ENCODE results near the gene ADGRG6.

The ADGRG6 gene

GRCh38 chr6:142356884-142357225 is 55.0 kb downstream of the ADGRG6 start:
- no peak overlapping the region for H3K4me3 ChIP-seq (ENCODE audit: insufficient read depth, low read length, poor library complexity, severe bottlenecking)
- H3K9ac ChIP-seq (ENCODE audit: low read length): no peak overlapping the region
- no peaks in the 10 kb centered on the region for H3K27me3 ChIP-seq (ENCODE audit: low read length)
- H3K27ac ChIP-seq (ENCODE audit: low read depth, low read length): no peak overlapping the region
- no peaks in the 10 kb centered on the region for H3K79me2 ChIP-seq (ENCODE audit: insufficient read depth, low read length)
- no peaks in the 10 kb centered on the region for H4K20me1 ChIP-seq (ENCODE audit: low read depth, low read length)
- no peak overlapping the region for H3K4me2 ChIP-seq (ENCODE audit: low read depth, low read length, poor library complexity, severe bottlenecking)
- no peaks in the 10 kb centered on the region for H3K9me3 ChIP-seq (ENCODE audit: insufficient read depth, low read length)
- TF ChIP-seq CTCF (IDR thresholded peaks at IDR 0.05; ENCODE audit: insufficient read depth, low read length, poor library complexity, severe bottlenecking): no peak
- no peak for TF ChIP-seq EZH2phosphoT487 (conservative IDR thresholded peaks at IDR 0.05; ENCODE audit: low read length)
- H2AFZ ChIP-seq (ENCODE audit: low read depth, low read length, severe bottlenecking): no peak overlapping the region
- H3K9me2 ChIP-seq (replicated peaks; ENCODE audit: insufficient read depth, low read length): no peaks in the 10 kb centered on the region
- H3F3A ChIP-seq (ENCODE audit: insufficient read depth): no peaks in the 10 kb centered on the region
- H3K36me3 ChIP-seq (ENCODE audit: low read length): no peaks in the 10 kb centered on the region

DNA sequence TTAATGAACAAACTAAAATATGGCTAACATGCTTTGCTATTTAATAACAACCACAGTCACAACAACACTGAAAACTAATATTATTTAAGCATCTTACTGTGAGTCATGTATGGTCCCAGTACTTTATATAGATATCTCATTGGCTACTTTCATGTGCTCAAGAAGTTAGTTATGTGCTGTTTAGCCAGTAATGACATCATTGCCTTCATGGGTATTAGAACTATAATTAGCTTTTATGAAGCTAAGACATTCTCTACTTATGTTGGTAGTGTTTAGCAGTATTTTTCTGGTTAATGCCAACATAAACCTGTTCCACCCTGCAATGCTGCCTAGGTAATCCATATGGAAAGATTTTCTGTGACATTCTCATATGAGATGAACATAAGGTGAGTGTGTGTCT is 56.1 kb downstream of the ADGRG6 start:
- H3K79me2 ChIP-seq (ENCODE audit: insufficient read depth, low read length): no peaks in the 10 kb centered on the region
- H3F3A ChIP-seq (ENCODE audit: insufficient read depth): no peaks in the 10 kb centered on the region
- no peaks in the 10 kb centered on the region for H3K27me3 ChIP-seq (ENCODE audit: low read length)
- H3K36me3 ChIP-seq (ENCODE audit: low read length): no peaks in the 10 kb centered on the region
- TF ChIP-seq EZH2phosphoT487 (conservative IDR thresholded peaks at IDR 0.05; ENCODE audit: low read length): no peak
- TF ChIP-seq CTCF (IDR thresholded peaks at IDR 0.05; ENCODE audit: insufficient read depth, low read length, poor library complexity, severe bottlenecking): no peak
- H2AFZ ChIP-seq (ENCODE audit: low read depth, low read length, severe bottlenecking): no peak overlapping the region
- H3K4me3 ChIP-seq (ENCODE audit: insufficient read depth, low read length, poor library complexity, severe bottlenecking): no peak overlapping the region
- no peak overlapping the region for H3K27ac ChIP-seq (ENCODE audit: low read depth, low read length)
- no peaks in the 10 kb centered on the region for H4K20me1 ChIP-seq (ENCODE audit: low read depth, low read length)
- H3K4me2 ChIP-seq (ENCODE audit: low read depth, low read length, poor library complexity, severe bottlenecking): no peak overlapping the region
- no peaks in the 10 kb centered on the region for H3K9me2 ChIP-seq (replicated peaks; ENCODE audit: insufficient read depth, low read length)
- no peak overlapping the region for H3K9ac ChIP-seq (ENCODE audit: low read length)
- no peaks in the 10 kb centered on the region for H3K9me3 ChIP-seq (ENCODE audit: insufficient read depth, low read length)

GRCh38 chr6:142359271-142359960 is 57.6 kb downstream of the ADGRG6 start:
- no peak overlapping the region for H3K9ac ChIP-seq (ENCODE audit: low read length)

More at GRCh38 chr6:142359271-142359960, 57.6 kb downstream of the ADGRG6 start:
- H3K4me3 ChIP-seq (ENCODE audit: insufficient read depth, low read length, poor library complexity, severe bottlenecking): no peak overlapping the region
- no peaks in the 10 kb centered on the region for H3K9me2 ChIP-seq (replicated peaks; ENCODE audit: insufficient read depth, low read length)
- no peak overlapping the region for H3K27ac ChIP-seq (ENCODE audit: low read depth, low read length)
- H3K9me3 ChIP-seq (ENCODE audit: insufficient read depth, low read length): no peaks in the 10 kb centered on the region
- no peaks in the 10 kb centered on the region for H3K27me3 ChIP-seq (ENCODE audit: low read length)
- H2AFZ ChIP-seq (ENCODE audit: low read depth, low read length, severe bottlenecking): no peak overlapping the region
- no peaks in the 10 kb centered on the region for H4K20me1 ChIP-seq (ENCODE audit: low read depth, low read length)
- H3K4me2 ChIP-seq (ENCODE audit: low read depth, low read length, poor library complexity, severe bottlenecking): no peak overlapping the region
- H3K79me2 ChIP-seq (ENCODE audit: insufficient read depth, low read length): no peaks in the 10 kb centered on the region
- H3K36me3 ChIP-seq (ENCODE audit: low read length): no peaks in the 10 kb centered on the region
- no peaks in the 10 kb centered on the region for H3F3A ChIP-seq (ENCODE audit: insufficient read depth)
- TF ChIP-seq EZH2phosphoT487 (conservative IDR thresholded peaks at IDR 0.05; ENCODE audit: low read length) (no peak), CTCF (IDR thresholded peaks at IDR 0.05; ENCODE audit: insufficient read depth, low read length, poor library complexity, severe bottlenecking) (no peak)
